Fibroblast of skin of right quadriceps (primary cell): ENCODE measurements around the gene TAF11L2.
"Not testable (repeated sequence)": the region's sequence is repeated elsewhere in the genome, so short reads cannot be mapped to it uniquely, and the experiment has no call there.

Experiments used
- DNase-seq: peaks from one replicate; pipeline ENCODE4 v3.0.0-alpha.2; 2013

TAF11L2 gene

GRCh38 chr5:17528369-17528768, 30.3 kb downstream of the TAF11L2 start, which contains the start of gene TAF11L6:
Gene TAF11L6 (plus strand): TSS chr5:17528669.
- DNase-seq = not testable (repeated sequence)
